Smooth muscle cell (in vitro differentiated cells): ENCODE measurements around the gene DHRS1. TPM values are rescaled to one million over a fixed set of nuclear protein-coding genes. Genes with fewer than 3 reads are reported as not detected.

Experiments
- DNase-seq: peaks from one replicate; lab custom pipeline; 2025; ENCODE audit not compliant: unreplicated experiment; lab: John Stamatoyannopoulos, UW
- H2AFZ ChIP-seq: fragments of 200-600 bp; sonication (generic); 2 replicates; pipeline ENCODE4 v1.6.0; 2016; ENCODE audit warnings: antibody characterized with exemption, low read depth, mild to moderate bottlenecking
- H3F3A ChIP-seq: fragments of 200-600 bp; sonication (generic); 2 replicates; pipeline ENCODE4 v1.6.0; 2017; ENCODE audit warnings: antibody characterized with exemption, low read depth
- H3K27ac ChIP-seq: fragments of 200-600 bp; sonication (generic); 2 replicates; pipeline ENCODE4 v1.5.1; 2016; ENCODE audit warnings: low read depth, mild to moderate bottlenecking
- H3K27me3 ChIP-seq: fragments of 200-600 bp; sonication (generic); 2 replicates; pipeline ENCODE4 v1.6.1; 2016; ENCODE audit warnings: low read depth, mild to moderate bottlenecking
- H3K36me3 ChIP-seq: fragments of 200-600 bp; sonication (generic); 2 replicates; pipeline ENCODE4 v1.5.1; 2016; ENCODE audit warnings: low read depth
- H3K4me1 ChIP-seq: fragments of 200-600 bp; sonication (generic); 2 replicates; pipeline ENCODE4 v1.5.1; 2016; ENCODE audit warnings: low read depth
- H3K4me2 ChIP-seq: fragments of 200-600 bp; sonication (generic); 2 replicates; pipeline ENCODE4 v1.6.0; 2016; ENCODE audit warnings: mild to moderate bottlenecking
- H3K4me3 ChIP-seq: fragments of 200-600 bp; sonication (generic); 2 replicates; pipeline ENCODE4 v1.5.1; 2016; ENCODE audit warnings: mild to moderate bottlenecking
- H3K79me2 ChIP-seq: fragments of 200-600 bp; sonication (generic); 2 replicates; pipeline ENCODE4 v1.6.0; 2016; ENCODE audit warnings: low read depth, mild to moderate bottlenecking
- H3K9ac ChIP-seq: fragments of 200-600 bp; sonication (generic); 2 replicates; pipeline ENCODE4 v1.6.0; 2016; ENCODE audit warnings: low read depth
- H3K9me3 ChIP-seq: fragments of 200-600 bp; sonication (generic); replicated peaks from 2 replicates; pipeline ENCODE4 v1.5.1; 2016; ENCODE audit warnings: low read depth
- H4K20me1 ChIP-seq: fragments of 200-600 bp; sonication (generic); 2 replicates; pipeline ENCODE4 v1.6.0; 2016; ENCODE audit warnings: low read depth
- WGBS: methylation state at CpG from one replicate; pipeline ENCODE4 v1.1.7; 2016; ENCODE audit warnings: low lambda C conversion rate; 5-methylcytosine and 5-hydroxymethylcytosine counted together
- polyA plus RNA-seq: library from polyadenylated mRNA; unstranded; fragments of >200 nt; fragmentation: Nextera tagmentation; extraction: Ambion mirVana; gene quantifications from 2 replicates; pipeline ENCODE4 v1.2.1, GENCODE V29; 2016
- total RNA-seq: library from RNA; depleted of rRNA; stranded (reverse); fragments of >200 nt; gene quantifications from 2 replicates; pipeline ENCODE4 v1.2.3, GENCODE V29; 2014
- TF ChIP-seq, protein P1 (sequence below): fragments of 200-600 bp; sonication (generic); IDR thresholded peaks from 2 replicates; pipeline ENCODE4 v1.5.1; 2017; ENCODE audit warnings: borderline replicate concordance, mild to moderate bottlenecking, antibody characterized with exemption; ENCODE audit not compliant: insufficient read depth, poor library complexity, severe bottlenecking

The DHRS1 gene
- total and polyA plus RNA-seq, 2 experiments from 2014 or later: 22.5 to 25.2 TPM

DNA sequence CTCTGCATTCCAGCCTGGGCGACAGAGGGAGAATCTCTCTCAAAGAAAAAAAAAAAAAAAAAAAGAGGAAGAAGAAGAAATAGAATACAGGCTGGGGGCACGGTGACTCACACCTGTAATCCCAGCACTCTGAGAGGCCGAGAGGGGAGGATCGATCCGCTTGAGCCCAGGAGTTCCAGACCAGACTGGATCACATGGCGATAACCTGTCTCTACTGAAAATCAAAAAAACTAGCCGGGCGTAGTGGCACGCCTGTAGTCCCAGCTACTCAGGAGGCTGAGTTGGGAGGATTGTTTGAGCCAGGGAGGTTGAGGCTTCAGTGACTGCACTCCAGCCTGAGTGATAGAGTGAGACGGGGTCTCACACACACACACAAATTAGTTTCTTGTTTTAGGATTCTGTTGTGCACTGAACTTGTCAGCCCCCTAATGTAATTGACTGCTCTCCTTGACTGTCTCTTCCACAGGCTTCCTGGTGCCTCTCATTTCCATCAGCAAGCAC is 56.2 kb downstream of the DHRS1 start:
- peak overlapping the region; percentile 73 for H3K4me3 ChIP-seq
- peaks cover 24% of the 10 kb centered on the region for H4K20me1 ChIP-seq
- peak overlapping the region; percentile 92 for H3K9ac ChIP-seq
- H3K27me3 ChIP-seq: no peaks in the 10 kb centered on the region
- H3F3A ChIP-seq: peaks cover 5% of the 10 kb centered on the region
- no peaks in the 10 kb centered on the region for H3K36me3 ChIP-seq
- H3K79me2 ChIP-seq: peaks cover 30% of the 10 kb centered on the region
- no peaks in the 10 kb centered on the region for H3K9me3 ChIP-seq
- H3K4me1 ChIP-seq: peaks cover 4% of the 10 kb centered on the region
- H3K4me2 ChIP-seq: peak overlapping the region; percentile 94
- 49% methylated on average over 10 of the region's 10 CpGs for WGBS
- TF ChIP-seq, protein P1, sequence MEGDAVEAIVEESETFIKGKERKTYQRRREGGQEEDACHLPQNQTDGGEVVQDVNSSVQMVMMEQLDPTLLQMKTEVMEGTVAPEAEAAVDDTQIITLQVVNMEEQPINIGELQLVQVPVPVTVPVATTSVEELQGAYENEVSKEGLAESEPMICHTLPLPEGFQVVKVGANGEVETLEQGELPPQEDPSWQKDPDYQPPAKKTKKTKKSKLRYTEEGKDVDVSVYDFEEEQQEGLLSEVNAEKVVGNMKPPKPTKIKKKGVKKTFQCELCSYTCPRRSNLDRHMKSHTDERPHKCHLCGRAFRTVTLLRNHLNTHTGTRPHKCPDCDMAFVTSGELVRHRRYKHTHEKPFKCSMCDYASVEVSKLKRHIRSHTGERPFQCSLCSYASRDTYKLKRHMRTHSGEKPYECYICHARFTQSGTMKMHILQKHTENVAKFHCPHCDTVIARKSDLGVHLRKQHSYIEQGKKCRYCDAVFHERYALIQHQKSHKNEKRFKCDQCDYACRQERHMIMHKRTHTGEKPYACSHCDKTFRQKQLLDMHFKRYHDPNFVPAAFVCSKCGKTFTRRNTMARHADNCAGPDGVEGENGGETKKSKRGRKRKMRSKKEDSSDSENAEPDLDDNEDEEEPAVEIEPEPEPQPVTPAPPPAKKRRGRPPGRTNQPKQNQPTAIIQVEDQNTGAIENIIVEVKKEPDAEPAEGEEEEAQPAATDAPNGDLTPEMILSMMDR: no peak
- H2AFZ ChIP-seq: no peak overlapping the region
- H3K27ac ChIP-seq: peak overlapping the region; percentile 96
- no peak for DNase-seq

DNA sequence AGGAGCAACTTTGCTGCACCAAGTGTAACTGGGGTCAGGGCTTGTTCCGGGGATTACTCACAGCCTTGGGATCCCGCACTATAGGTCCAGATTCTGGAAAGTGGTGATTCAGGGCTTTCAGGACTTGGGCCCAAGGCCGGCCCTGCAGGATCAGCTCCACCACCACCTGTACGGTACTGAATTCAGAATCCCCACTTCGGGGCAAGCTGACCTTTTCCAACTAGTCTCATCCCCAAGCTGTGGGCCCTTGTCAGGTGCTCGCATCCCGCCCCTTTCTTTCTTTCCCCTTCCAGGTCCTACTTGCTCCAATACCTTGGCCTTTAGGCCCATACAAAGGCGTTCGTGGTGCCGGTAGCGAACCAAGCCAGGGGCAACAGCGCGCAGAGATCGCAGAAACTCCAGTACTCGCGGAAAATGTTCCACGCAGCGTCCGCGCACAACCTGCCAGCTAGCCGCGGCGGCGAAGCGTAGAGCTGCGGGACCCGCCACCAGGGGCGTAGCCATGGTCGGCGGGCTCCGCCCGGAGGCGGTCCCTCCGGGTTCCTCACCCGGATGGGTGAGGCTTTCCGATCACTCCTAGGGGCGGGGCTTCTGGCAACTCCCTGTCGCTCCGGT is 57.6 kb downstream of the DHRS1 start:
- no peaks in the 10 kb centered on the region for H3K9me3 ChIP-seq
- TF ChIP-seq, protein P1: peak; percentile 44
- H4K20me1 ChIP-seq: peaks cover 24% of the 10 kb centered on the region
- H3K4me2 ChIP-seq: peak overlapping the region; percentile 94
- 3% methylated on average over 38 of the region's 39 CpGs for WGBS
- peak overlapping the region; percentile 96 for H3K27ac ChIP-seq
- no peaks in the 10 kb centered on the region for H3K36me3 ChIP-seq
- no peaks in the 10 kb centered on the region for H3K27me3 ChIP-seq
- peaks cover 30% of the 10 kb centered on the region for H3K79me2 ChIP-seq
- H2AFZ ChIP-seq: peak overlapping the region; percentile 64
- DNase-seq: no peak
- H3F3A ChIP-seq: peaks cover 18% of the 10 kb centered on the region
- H3K9ac ChIP-seq: peak overlapping the region; percentile 92
- H3K4me3 ChIP-seq: peak overlapping the region; percentile 73
- peaks cover 4% of the 10 kb centered on the region for H3K4me1 ChIP-seq

Other genes starting within 250 kb of the DHRS1 start
Only the 30 nearest of the 34 such genes appear.
- gene DCAF11, start 185.0 kb downstream of the DHRS1 start, total RNA-seq: 43.6 and 46.1 TPM in 2 replicates
- gene DCAF11, start 185.0 kb downstream of the DHRS1 start, polyA plus RNA-seq: 31.8 and 39.3 TPM in 2 replicates
- gene NRL, start 184.8 kb downstream of the DHRS1 start, total RNA-seq: 0.18 and 1.9 TPM in 2 replicates
- gene NRL, start 184.8 kb downstream of the DHRS1 start, polyA plus RNA-seq: 1.3 and 2.6 TPM in 2 replicates
- 2.7 TPM in 1 of 2 replicates, not detected in the other for gene FITM1, start 169.1 kb downstream of the DHRS1 start, total RNA-seq
- gene FITM1, start 169.1 kb downstream of the DHRS1 start, polyA plus RNA-seq: 0.31 and 1.1 TPM in 2 replicates
- 41.4 and 49.4 TPM in 2 replicates for gene PSME1, start 163.6 kb downstream of the DHRS1 start, total RNA-seq
- gene PSME1, start 163.6 kb downstream of the DHRS1 start, polyA plus RNA-seq: 94.1 and 114 TPM in 2 replicates
- gene EMC9, start 158.2 kb downstream of the DHRS1 start, total RNA-seq: 6.3 and 13.0 TPM in 2 replicates
- gene EMC9, start 158.2 kb downstream of the DHRS1 start, polyA plus RNA-seq: 11.9 and 16.9 TPM in 2 replicates
- 40.7 and 53.2 TPM in 2 replicates for gene PSME2, start 153.2 kb downstream of the DHRS1 start, total RNA-seq
- gene PSME2, start 153.2 kb downstream of the DHRS1 start, polyA plus RNA-seq: 164 and 166 TPM in 2 replicates
- 39.3 and 74.8 TPM in 2 replicates for gene RNF31, start 152.3 kb downstream of the DHRS1 start, total RNA-seq
- gene RNF31, start 152.3 kb downstream of the DHRS1 start, polyA plus RNA-seq: 23.3 and 25.4 TPM in 2 replicates
- gene IRF9, start 138.5 kb downstream of the DHRS1 start, total RNA-seq: 38.2 and 42.7 TPM in 2 replicates
- 42.0 and 58.3 TPM in 2 replicates for gene IRF9, start 138.5 kb downstream of the DHRS1 start, polyA plus RNA-seq
- gene REC8, start 127.7 kb downstream of the DHRS1 start, total RNA-seq: 5.7 and 9.3 TPM in 2 replicates
- gene REC8, start 127.7 kb downstream of the DHRS1 start, polyA plus RNA-seq: 16.8 and 26.7 TPM in 2 replicates
- gene IPO4, start 111.0 kb downstream of the DHRS1 start, total RNA-seq: 14.7 and 82.6 TPM in 2 replicates
- gene IPO4, start 111.0 kb downstream of the DHRS1 start, polyA plus RNA-seq: 20.5 and 26.6 TPM in 2 replicates
- gene TM9SF1, start 104.3 kb downstream of the DHRS1 start, total RNA-seq: 66.6 and 72.1 TPM in 2 replicates
- 86.5 and 95.8 TPM in 2 replicates for gene TM9SF1, start 104.3 kb downstream of the DHRS1 start, polyA plus RNA-seq
- 0.85 TPM in 1 of 2 replicates, not detected in the other for gene TSSK4, start 94.1 kb downstream of the DHRS1 start, total RNA-seq
- 0.89 and 1.3 TPM in 2 replicates for gene TSSK4, start 94.1 kb downstream of the DHRS1 start, polyA plus RNA-seq
- 29.7 and 32.5 TPM in 2 replicates for gene CHMP4A, start 86.3 kb downstream of the DHRS1 start, total RNA-seq
- 46.8 and 63.9 TPM in 2 replicates for gene CHMP4A, start 86.3 kb downstream of the DHRS1 start, polyA plus RNA-seq
- gene MDP1, start 83.7 kb downstream of the DHRS1 start, total RNA-seq: 31.0 and 33.0 TPM in 2 replicates
- gene MDP1, start 83.7 kb downstream of the DHRS1 start, polyA plus RNA-seq: 36.8 and 42.3 TPM in 2 replicates
- 209 and 211 TPM in 2 replicates for gene NEDD8, start 67.4 kb downstream of the DHRS1 start, total RNA-seq
- 375 and 432 TPM in 2 replicates for gene NEDD8, start 67.4 kb downstream of the DHRS1 start, polyA plus RNA-seq
- 38.8 and 65.0 TPM in 2 replicates for gene GMPR2, start 66.9 kb downstream of the DHRS1 start, total RNA-seq
- 43.4 and 55.9 TPM in 2 replicates for gene GMPR2, start 66.9 kb downstream of the DHRS1 start, polyA plus RNA-seq
- 27.9 and 38.8 TPM in 2 replicates for gene TINF2, start 57.2 kb downstream of the DHRS1 start, total RNA-seq
- gene TINF2, start 57.2 kb downstream of the DHRS1 start, polyA plus RNA-seq: 43.6 and 52.5 TPM in 2 replicates
- 4.1 and 13.6 TPM in 2 replicates for gene TGM1, start 36.6 kb downstream of the DHRS1 start, total RNA-seq
- gene TGM1, start 36.6 kb downstream of the DHRS1 start, polyA plus RNA-seq: 1.6 and 7.7 TPM in 2 replicates
- 15.4 and 18.5 TPM in 2 replicates for gene RABGGTA, start 28.2 kb downstream of the DHRS1 start, total RNA-seq
- gene RABGGTA, start 28.2 kb downstream of the DHRS1 start, polyA plus RNA-seq: 33.4 and 38.2 TPM in 2 replicates
- gene NOP9, start 70 bp upstream of the DHRS1 start, total RNA-seq: 9.3 and 11.2 TPM in 2 replicates
- gene NOP9, start 70 bp upstream of the DHRS1 start, polyA plus RNA-seq: 2.7 and 3.3 TPM in 2 replicates
- gene CIDEB, start 8.2 kb upstream of the DHRS1 start, total RNA-seq: not detected in 2 replicates
- 0.58 TPM in 1 of 2 replicates, not detected in the other for gene CIDEB, start 8.2 kb upstream of the DHRS1 start, polyA plus RNA-seq
- 2.8 and 6.9 TPM in 2 replicates for gene LTB4R2, start 10.4 kb upstream of the DHRS1 start, total RNA-seq
- gene LTB4R2, start 10.4 kb upstream of the DHRS1 start, polyA plus RNA-seq: 0.70 and 2.4 TPM in 2 replicates
- 2.7 and 2.8 TPM in 2 replicates for gene LTB4R, start 11.7 kb upstream of the DHRS1 start, total RNA-seq
- gene LTB4R, start 11.7 kb upstream of the DHRS1 start, polyA plus RNA-seq: 1.6 and 3.2 TPM in 2 replicates
- gene ADCY4, start 35.3 kb upstream of the DHRS1 start, total RNA-seq: 0.13 and 0.45 TPM in 2 replicates
- gene ADCY4, start 35.3 kb upstream of the DHRS1 start, polyA plus RNA-seq: 0.66 TPM in 1 of 2 replicates, not detected in the other
- 1.3 and 1.6 TPM in 2 replicates for gene RIPK3, start 40.2 kb upstream of the DHRS1 start, total RNA-seq
- gene RIPK3, start 40.2 kb upstream of the DHRS1 start, polyA plus RNA-seq: 1.2 TPM in 1 of 2 replicates, not detected in the other
- gene NFATC4, start 68.4 kb upstream of the DHRS1 start, total RNA-seq: 40.1 and 44.6 TPM in 2 replicates
- gene NFATC4, start 68.4 kb upstream of the DHRS1 start, polyA plus RNA-seq: 84.7 and 93.3 TPM in 2 replicates
- 38.0 and 41.1 TPM in 2 replicates for gene NYNRIN, start 99.2 kb upstream of the DHRS1 start, total RNA-seq
- gene NYNRIN, start 99.2 kb upstream of the DHRS1 start, polyA plus RNA-seq: 29.5 and 30.3 TPM in 2 replicates
- gene CBLN3, start 129.9 kb upstream of the DHRS1 start, total RNA-seq: 1.1 and 3.0 TPM in 2 replicates
- gene CBLN3, start 129.9 kb upstream of the DHRS1 start, polyA plus RNA-seq: 1.6 and 2.5 TPM in 2 replicates
- gene KHNYN, start 130.2 kb upstream of the DHRS1 start, total RNA-seq: 43.1 and 55.7 TPM in 2 replicates
- gene KHNYN, start 130.2 kb upstream of the DHRS1 start, polyA plus RNA-seq: 28.2 and 34.8 TPM in 2 replicates
- gene SDR39U1, start 143.0 kb upstream of the DHRS1 start, total RNA-seq: 20.9 and 21.6 TPM in 2 replicates
- gene SDR39U1, start 143.0 kb upstream of the DHRS1 start, polyA plus RNA-seq: 62.6 and 78.8 TPM in 2 replicates